GM20431 (cell line): ENCODE measurements around the gene OR2H2.

Experiments
- in situ Hi-C: fragments of 300-500 bp; cut with MseI, MboI; formaldehyde crosslinking; loops from one replicate; pipeline ENCODE4 v1.15.0; 2020; ENCODE audit warnings: low sequenced_read_pairs; ENCODE audit not compliant: unreplicated experiment

Gene OR2H2

DNA sequence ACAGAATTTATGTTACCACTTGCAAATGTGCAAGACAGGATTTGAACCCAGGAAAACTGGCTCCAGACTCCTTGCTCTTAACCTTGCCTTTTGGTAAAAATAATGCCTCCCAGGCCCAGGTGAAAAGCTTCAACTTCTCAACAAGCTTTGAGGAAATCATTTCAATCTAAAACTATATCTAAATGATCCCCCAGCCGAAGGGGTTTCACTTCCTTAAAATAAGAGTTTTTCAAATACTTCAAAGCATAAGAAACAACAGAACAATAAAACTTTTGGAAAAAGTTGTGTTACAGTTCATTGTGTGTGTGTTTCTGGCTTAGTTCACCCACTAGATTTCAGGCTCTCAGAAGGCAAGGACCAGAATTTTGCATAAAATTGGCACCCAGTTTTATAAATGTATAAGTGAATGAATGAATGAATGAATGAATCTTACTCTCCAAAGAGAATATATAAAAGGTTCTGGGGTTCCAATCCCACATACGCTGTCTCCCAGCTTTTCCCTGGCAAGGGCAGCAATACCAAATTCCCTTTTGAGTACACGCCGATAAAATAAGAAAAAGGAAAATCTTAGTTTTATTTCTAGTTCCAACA is 5.4 kb downstream of the OR2H2 start:
- in situ Hi-C loops: loop anchor here (25.0 kb wide), 1 partner anchor 903 kb away; no protein-coding TSS in a partner anchor

DNA sequence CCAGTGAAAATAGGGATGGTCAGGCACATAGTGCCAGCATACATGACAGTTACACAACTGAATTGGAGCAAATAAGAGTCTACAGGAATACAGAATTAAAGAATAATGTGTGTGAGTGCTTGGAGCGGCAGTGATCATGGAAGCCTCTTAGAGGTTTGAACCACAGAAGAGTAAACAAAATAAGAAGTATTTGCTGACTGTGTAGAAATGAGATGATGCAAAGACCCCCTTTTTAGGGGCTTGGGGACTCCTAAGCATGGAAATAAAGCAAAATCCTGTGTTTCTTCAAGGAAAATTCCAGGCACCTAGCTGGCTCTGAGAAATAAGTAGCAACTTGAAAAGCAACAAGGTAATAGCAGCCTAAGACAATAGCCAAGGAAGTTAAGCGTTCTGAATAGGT is 6.8 kb downstream of the OR2H2 start:
- in situ Hi-C loops: loop anchor here (25.0 kb wide), 1 partner anchor 904 kb away; no protein-coding TSS in a partner anchor

- in situ Hi-C loops: loop anchor here (25.0 kb wide), 1 partner anchor 906 kb away; no protein-coding TSS in a partner anchor
Observed at GRCh38 chr6:29593199-29593855, 8.4 kb downstream of the OR2H2 start.

GRCh38 chr6:29596381-29596900 is 11.5 kb downstream of the OR2H2 start:
- in situ Hi-C loops: loop anchor here (25.0 kb wide), 1 partner anchor 909 kb away; no protein-coding TSS in a partner anchor

DNA sequence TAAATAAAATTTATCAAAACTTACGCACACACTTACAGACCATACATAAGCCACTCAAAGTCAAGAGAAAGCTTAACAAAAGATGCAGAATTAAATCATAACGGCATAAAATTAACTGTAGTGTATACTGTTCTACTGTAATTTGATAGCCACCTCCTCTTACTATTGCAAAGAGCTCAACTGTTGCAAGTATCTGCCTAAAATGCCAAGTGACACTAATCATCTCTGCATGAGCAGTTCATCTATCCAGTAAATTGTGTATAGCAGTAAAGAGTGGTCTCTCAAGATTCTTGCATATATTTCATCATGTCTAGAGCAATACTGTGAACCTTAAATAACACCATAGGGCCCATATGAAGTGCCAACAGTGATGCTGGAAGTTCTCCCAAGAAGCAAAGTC is 12.3 kb downstream of the OR2H2 start:
- in situ Hi-C loops: loop anchor here (25.0 kb wide), 1 partner anchor 910 kb away; no protein-coding TSS in a partner anchor

DNA sequence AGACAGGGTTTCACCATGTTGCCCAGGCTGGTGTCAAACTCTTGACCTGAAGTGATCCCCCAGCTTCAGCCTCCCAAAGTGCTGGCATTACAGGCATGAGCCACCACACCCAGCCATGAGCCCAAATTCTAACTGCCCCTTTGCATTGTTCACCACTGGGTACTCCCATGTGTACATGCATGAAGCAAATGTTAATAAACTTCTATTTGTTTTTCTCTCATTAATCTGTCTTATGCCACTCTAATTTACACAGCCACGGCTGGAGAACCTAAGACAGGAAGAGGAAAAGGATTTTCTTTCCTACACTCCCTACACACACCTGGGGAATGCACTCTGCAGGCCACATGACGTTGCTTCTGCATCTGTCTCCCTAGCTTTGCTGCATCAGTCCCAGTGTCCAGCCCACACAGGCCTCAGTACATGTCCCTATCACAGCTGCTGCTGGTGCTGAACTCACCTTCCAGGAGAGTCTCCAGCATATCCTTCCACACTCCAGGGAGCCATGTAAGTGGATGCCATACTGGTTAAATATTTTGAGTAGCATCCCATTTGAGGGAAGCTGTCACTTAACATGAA is 13.3 kb downstream of the OR2H2 start:
- in situ Hi-C loops: loop anchor here (25.0 kb wide), 1 partner anchor 911 kb away; no protein-coding TSS in a partner anchor

DNA sequence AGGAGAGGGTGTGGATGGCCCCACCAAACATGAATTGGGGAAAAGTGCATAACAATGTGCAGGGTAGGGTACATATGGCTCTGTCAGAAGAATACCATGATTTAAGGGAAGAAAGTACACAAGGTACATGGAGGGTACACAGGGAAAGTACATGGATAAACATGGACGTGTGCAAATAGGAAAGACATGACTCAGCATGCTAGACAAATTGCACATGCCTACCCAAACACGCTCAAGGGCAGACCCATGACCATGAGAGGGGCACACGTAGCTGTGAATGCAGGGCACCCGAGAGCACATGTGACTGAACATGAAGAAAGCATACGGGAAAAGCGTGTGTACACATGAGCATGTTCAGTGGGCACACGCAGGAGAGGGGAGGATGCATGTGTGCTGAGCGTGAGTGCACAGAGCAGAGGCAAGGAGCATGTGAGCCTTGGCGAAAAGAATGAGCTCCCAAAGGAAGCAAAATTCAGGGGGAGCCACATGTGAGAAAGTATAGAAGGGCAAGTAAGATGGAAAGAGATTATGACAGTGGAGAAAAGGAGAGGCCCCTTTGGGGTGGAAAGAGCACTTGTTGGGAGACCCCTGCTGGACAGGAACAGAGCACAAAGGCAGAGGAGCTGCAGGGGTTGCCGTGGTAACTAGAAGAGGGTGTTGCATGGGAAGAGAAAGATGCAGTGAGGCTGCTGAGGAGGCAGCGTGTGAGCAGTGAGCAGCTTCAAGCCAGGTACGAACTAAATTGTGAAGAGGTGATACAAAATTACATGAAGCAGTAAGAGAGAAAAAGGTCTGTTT is 17.8 kb downstream of the OR2H2 start:
- in situ Hi-C loops: no loop called here

DNA sequence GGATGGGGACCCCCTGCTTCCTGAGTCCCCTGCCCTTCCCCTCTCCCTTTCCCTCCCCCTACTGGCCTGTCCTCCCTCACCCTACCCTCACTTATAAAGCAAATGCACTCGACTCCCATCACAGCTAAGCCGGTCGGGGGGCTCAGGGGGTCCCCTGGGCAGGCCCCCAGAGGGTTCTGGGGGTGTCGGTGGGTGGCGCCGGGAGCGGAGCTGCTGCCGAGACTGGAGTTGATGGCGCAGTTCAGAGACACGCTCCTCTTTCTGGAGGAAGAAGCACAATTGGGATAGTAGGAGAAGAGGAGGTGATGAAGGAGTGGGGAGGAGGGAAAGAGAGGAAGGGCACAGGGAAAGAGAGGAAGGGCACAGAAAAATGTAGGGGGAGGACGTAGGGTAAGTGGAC is 18.5 kb downstream of the OR2H2 start:
- in situ Hi-C loops: no loop called here

DNA sequence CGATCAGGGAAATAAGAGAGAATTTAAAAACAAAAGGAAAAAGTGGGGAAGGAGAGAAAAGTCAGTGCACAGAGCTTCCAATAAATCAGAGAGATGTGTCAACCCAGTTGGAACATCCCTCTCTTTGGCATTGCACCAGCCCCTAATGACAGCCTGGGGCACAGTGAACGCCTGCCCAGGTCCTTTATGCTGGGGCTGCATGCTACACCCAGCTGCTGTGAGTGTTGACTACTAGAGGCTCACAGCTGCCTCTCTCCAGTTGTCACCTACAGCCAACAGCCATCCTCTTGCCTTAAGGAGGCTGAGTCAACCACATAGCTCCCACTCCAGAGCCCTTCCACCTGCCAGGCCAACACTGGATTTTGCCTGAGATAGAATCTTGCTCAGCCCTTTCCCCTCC is 19.0 kb downstream of the OR2H2 start:
- in situ Hi-C loops: no loop called here

DNA sequence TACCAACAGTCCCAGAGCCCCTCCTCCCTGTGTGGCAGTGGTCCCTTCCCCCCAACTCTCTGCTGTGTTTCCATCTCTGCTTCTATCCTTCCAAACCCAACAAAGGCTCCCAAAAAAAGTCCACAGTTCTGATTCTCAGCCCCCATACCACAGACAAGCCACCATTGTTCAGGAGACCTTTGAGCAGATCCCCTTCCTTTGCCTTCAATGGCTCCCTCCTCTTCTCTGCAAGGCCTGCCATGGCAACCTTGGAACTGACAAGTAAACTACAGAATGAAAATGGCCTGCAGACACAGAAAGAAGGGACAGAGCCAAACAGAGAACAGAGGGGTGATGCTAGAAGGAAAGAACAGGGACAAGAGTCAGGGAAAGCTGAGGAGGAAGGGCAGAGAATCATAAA is 23.2 kb downstream of the OR2H2 start:
- in situ Hi-C loops: no loop called here

GRCh38 chr6:29610540-29610939 is 25.6 kb downstream of the OR2H2 start:
- in situ Hi-C loops: no loop called here

GRCh38 chr6:29611426-29611825 is 26.5 kb downstream of the OR2H2 start:
- in situ Hi-C loops: no loop called here

- in situ Hi-C loops: no loop called here
Observed at GRCh38 chr6:29617782-29618554, 33.0 kb downstream of the OR2H2 start.

DNA sequence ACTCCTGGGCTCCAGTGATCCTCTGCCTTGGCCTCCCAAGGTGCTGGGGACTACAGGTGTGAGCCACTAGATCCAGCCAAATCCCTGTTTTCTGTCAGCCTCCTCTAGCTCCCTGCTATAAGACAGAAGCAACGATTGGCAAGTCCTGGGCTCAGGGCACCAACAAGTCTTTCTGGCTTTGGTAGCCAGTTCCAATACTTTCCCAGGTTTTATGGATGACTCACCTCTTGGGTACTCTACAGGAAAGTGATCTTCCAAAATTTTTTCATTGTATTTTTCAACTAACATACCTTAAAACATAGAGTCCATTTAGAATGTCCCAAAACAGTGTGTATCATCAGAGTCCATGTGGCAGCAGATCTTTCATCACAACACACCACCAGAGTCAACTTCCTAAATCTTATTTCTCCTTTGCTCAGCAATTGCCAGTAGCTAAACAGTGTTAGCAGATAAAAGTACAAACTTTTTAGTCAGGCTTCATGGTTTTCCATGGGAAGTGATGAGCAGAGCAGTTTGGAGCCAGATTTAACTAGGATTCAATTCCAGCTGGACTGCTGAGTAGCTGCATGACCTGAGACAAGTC is 34.7 kb downstream of the OR2H2 start:
- in situ Hi-C loops: no loop called here

- in situ Hi-C loops: no loop called here
Observed at GRCh38 chr6:29620630-29621029, 35.7 kb downstream of the OR2H2 start.

- in situ Hi-C loops: no loop called here
Observed at GRCh38 chr6:29624520-29624961, 39.6 kb downstream of the OR2H2 start.

- in situ Hi-C loops: no loop called here
Observed at GRCh38 chr6:29625337-29625930, 40.5 kb downstream of the OR2H2 start.

DNA sequence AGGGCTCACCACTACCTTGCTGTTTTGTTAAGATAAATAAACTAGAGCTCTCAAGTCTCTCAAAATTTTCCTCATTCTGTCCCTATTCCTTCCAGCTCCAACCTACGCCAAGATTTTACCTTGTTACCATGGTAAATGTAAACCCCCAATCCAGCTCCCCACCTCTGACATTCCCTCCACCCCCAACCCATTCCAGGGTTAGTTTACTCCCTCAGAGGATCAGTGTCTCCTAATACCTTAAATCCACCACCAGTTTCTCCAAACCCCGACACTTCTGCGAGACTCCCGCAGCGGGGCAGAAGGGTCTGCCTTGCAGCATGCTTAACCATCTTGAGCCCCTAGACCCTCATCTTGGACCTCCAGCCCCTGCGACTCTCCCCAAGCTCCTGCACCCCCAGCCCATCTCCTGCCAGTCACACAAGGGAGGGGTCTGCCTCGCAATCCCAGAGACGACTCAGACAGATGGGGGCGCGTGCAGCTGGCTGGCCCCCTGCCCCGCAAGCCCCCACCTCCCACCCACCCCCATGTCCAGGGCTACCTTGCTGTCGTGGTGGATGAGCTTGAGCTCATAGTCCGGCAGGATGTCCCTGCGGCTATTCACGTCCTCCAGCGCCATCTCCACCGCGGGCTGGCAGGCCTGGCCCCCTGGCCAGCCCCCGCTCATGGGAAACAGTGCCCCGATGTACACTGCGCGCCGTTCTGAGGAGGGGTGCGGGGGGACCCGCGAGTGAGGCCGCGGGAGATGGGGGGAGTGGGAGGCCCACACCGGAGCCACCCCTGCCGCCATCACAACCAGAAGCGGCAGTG is 42.2 kb downstream of the OR2H2 start:
- in situ Hi-C loops: no loop called here
